ENCODE results near the gene HNRNPAB.

The HNRNPAB gene

GRCh38 chr5:178246624-178247279 lies 42.4 kb downstream of the HNRNPAB start:
- ATAC-seq: no peak
- TF ChIP-seq PATZ1 (CRISPR knock-in tag; IDR thresholded peaks at IDR 0.05; ENCODE audit: borderline replicate concordance) (no peak), POU6F1 (CRISPR knock-in tag; IDR thresholded peaks at IDR 0.05; ENCODE audit: borderline replicate concordance, low read depth) (no peak), SNAI2 (CRISPR knock-in tag; IDR thresholded peaks at IDR 0.05) (no peak), CSRNP3 (CRISPR knock-in tag; IDR thresholded peaks at IDR 0.05) (no peak), TCF4 (CRISPR knock-in tag; IDR thresholded peaks at IDR 0.05; ENCODE audit: borderline replicate concordance) (no peak), TOX (CRISPR knock-in tag; IDR thresholded peaks at IDR 0.05; ENCODE audit: borderline replicate concordance) (no peak), PPARA (CRISPR knock-in tag; IDR thresholded peaks at IDR 0.05; ENCODE audit: borderline replicate concordance) (no peak), ARNTL (CRISPR knock-in tag; IDR thresholded peaks at IDR 0.05; ENCODE audit: borderline replicate concordance, low read depth) (no peak)

GRCh38 chr5:178247481-178248456 lies 43.4 kb downstream of the HNRNPAB start:
- no peak for ATAC-seq

More at GRCh38 chr5:178247481-178248456, 43.4 kb downstream of the HNRNPAB start:
- no peak for TF ChIP-seq ESRRG (CRISPR knock-in tag; IDR thresholded peaks at IDR 0.05)
- TF ChIP-seq ZC3H10 (CRISPR knock-in tag; IDR thresholded peaks at IDR 0.05): no peak
- no peak for TF ChIP-seq POU6F1 (CRISPR knock-in tag; IDR thresholded peaks at IDR 0.05; ENCODE audit: borderline replicate concordance, low read depth)
- no peak for TF ChIP-seq PATZ1 (CRISPR knock-in tag; IDR thresholded peaks at IDR 0.05; ENCODE audit: borderline replicate concordance)
- no peak for TF ChIP-seq ZFP3 (CRISPR knock-in tag; IDR thresholded peaks at IDR 0.05)
- TF ChIP-seq CSRNP3 (CRISPR knock-in tag; IDR thresholded peaks at IDR 0.05): no peak
- no peak for TF ChIP-seq ZNF565 (CRISPR knock-in tag; conservative IDR thresholded peaks at IDR 0.05; ENCODE audit: low read depth)
- no peak for TF ChIP-seq ZNF8 (CRISPR knock-in tag; IDR thresholded peaks at IDR 0.05)
- TF ChIP-seq CREB5 (CRISPR knock-in tag; IDR thresholded peaks at IDR 0.05; ENCODE audit: low read depth): no peak
- no peak for TF ChIP-seq GLIS3 (CRISPR knock-in tag; IDR thresholded peaks at IDR 0.05)
- TF ChIP-seq TSHZ2 (CRISPR knock-in tag; IDR thresholded peaks at IDR 0.05): no peak
- no peak for TF ChIP-seq ARNTL (CRISPR knock-in tag; IDR thresholded peaks at IDR 0.05; ENCODE audit: borderline replicate concordance, low read depth)
- no peak for TF ChIP-seq CSDC2 (CRISPR knock-in tag; IDR thresholded peaks at IDR 0.05)
- no peak for TF ChIP-seq ZFP30 (CRISPR knock-in tag; IDR thresholded peaks at IDR 0.05)
- TF ChIP-seq TOX (CRISPR knock-in tag; IDR thresholded peaks at IDR 0.05; ENCODE audit: borderline replicate concordance): no peak
- TF ChIP-seq TCF4 (CRISPR knock-in tag; IDR thresholded peaks at IDR 0.05; ENCODE audit: borderline replicate concordance): no peak
